Measurements from ENCODE around the gene YJU2. TPM values are rescaled to one million over a fixed set of nuclear protein-coding genes. Genes with fewer than 3 reads are reported as not detected.
A peak's percentile ranks its signal among the peaks of the same experiment; 100 is the strongest.

Gene YJU2
- total and polyA plus RNA-seq, 2 of the 13 experiments (the other 11 are each of a cell fraction or from before 2014, with no cell fraction given) = 9.3 to 17.9 TPM

DNA sequence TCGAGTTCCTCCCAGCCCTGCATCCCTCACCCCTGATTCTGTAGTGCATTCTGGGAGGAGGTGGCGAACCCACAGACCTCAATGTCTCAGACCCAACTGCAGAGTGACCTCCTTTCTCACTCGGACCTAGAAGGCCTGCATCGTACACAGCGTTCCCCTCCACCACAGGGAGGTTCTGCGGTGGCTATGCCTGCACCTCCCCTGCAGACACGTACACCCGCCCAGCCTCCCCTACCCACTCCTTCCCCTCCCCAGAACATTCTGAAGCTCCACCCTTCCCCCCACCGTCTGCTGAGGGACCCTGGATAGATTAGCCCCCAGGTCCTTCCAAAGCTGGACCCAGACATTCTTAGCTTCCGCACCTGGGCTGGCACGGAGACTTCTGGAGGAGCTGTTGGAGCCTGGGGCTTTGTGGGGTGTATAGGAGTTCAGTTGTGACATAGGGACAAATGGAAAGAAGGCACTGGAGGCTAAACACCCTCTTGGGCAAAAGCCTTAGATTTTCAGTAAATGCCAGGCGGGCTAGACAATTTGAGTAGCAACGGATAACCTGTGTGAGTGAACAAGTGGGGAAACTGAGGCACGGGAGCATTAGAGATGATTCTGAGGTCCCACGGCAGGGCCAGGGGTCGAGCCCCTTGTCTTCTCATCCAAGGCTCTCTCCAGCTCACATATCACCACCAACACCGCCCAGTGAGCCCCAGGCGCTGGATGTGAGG lies 57.1 kb downstream of the YJU2 start:
- POLR2A ChIA-PET = no interaction called here
- no peak overlapping the region for H3K27ac ChIP-seq (ENCODE audit: extremely low read length, insufficient read depth, low read length)
- H3K9me3 ChIP-seq (ENCODE audit: low read length) = no peaks in the 10 kb centered on the region
- H4K20me1 ChIP-seq (ENCODE audit: insufficient read depth, low read length) = no peaks in the 10 kb centered on the region
- BruUV-seq (replicated peaks) = no TSS peak
- ATAC-seq (no peak), FAIRE-seq (no peak), DNase-seq (ENCODE audit: low spot score) (no peak)
- intact Hi-C loops (cut with micrococcal nuclease; ENCODE audit: unreplicated experiment) = no loop called here
- H2AFZ ChIP-seq (ENCODE audit: low read length) = no peak overlapping the region
- peak overlapping the region; percentile 13; the same call in 1 of the 2 replicates for H3K4me2 ChIP-seq (ENCODE audit: low read depth, low read length)
- peaks cover 37% of the 10 kb centered on the region for H3K4me1 ChIP-seq (ENCODE audit: insufficient read depth, low read length)
- H3K79me2 ChIP-seq (ENCODE audit: insufficient read depth, low read length) = no peaks in the 10 kb centered on the region
- H3K36me3 ChIP-seq (replicated peaks in 1 of 2; ENCODE audit: control insufficient read depth in 1 of 2, insufficient read depth in 2 of 2, low read length in 2 of 2) = no peaks in the 10 kb centered on the region
- H3K9ac ChIP-seq (ENCODE audit: insufficient read depth, low read depth, low read length) = no peak overlapping the region
- peaks cover 2 to 11% of the 10 kb centered on the region in 2 experiments; a peak in 4 of 5 replicates for H3K27me3 ChIP-seq (ENCODE audit: control insufficient read depth in 1 of 2, insufficient read depth in 2 of 2, low read length in 2 of 2)
- in situ Hi-C loops (cut with HindIII; ENCODE audit: extremely low pct_ligation_motif_present, low pct_unique_long_range_greater_than_20kb) = no loop called here
- TF ChIP-seq GATAD1 (CRISPR knock-in tag; IDR thresholded peaks at IDR 0.05) (no peak), ADNP (CRISPR knock-in tag; IDR thresholded peaks at IDR 0.05) (no peak), ZSCAN22 (CRISPR knock-in tag; IDR thresholded peaks at IDR 0.05) (no peak), HOXD1 (CRISPR knock-in tag; IDR thresholded peaks at IDR 0.05) (no peak), ZNF629 (CRISPR knock-in tag; conservative IDR thresholded peaks at IDR 0.05) (no peak), TOE1 (CRISPR knock-in tag; IDR thresholded peaks at IDR 0.05) (no peak)
- TF ChIP-seq, protein P1, sequence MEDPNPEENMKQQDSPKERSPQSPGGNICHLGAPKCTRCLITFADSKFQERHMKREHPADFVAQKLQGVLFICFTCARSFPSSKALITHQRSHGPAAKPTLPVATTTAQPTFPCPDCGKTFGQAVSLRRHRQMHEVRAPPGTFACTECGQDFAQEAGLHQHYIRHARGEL (CRISPR knock-in tag; IDR thresholded peaks at IDR 0.05) = no peak
- no peak overlapping the region for H3K4me3 ChIP-seq (replicated peaks in 1 of 3; ENCODE audit: insufficient read depth in 1 of 3, low read depth in 2 of 3, low read length in 3 of 3)
- CTCF ChIA-PET (ENCODE audit: low intra/inter-chr PET ratio, low total read pairs) = no interaction called here
- WGBS (ENCODE audit: low lambda C conversion rate) = 25% methylated on average over 16 of the region's 18 CpGs

DNA sequence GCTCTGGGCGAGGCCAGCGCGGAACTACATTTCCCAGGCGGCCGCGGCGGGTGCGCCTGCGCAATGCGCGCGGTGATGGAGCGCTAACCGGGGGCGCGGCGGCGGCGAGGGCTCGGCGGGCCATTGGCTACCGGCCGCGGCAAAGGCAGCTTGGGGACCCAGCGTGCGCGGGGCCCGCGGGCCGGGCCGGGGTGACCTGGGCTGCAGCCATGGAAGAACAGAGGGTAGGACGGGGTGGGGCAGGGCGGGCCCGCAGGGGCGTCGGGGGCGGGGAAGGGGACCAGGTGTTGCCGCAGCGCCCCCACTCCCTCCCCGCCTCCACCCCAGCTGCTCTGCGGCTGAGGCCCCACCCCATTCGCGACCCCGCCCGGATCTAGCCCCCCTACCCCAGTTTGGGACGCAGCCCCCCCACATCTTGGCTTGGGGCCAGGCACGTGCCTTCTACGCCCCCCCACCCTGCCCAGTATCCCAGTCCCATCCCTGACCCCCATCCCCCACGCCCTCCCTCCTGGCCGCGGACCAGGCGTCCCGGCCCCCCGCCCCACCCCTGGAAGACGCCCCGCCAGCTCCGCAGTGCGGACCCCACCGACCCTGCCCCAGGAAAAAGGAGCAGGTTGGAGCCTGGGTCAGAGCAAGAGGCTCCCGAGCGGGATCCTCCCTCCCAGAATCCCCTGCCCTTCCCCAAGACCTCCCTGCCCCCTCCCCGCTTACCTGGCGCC lies 57.8 kb downstream of the YJU2 start, which contains the start of gene FSD1:
FSD1 (plus strand) TSS at position 61 of the 719 bp plus-strand sequence; CDS start at position 210, 149 bp downstream.
- Histone ChIP-seq H4K20me1 (ENCODE audit: insufficient read depth, low read length) (no peaks in the 10 kb centered on the region), H3K27ac (ENCODE audit: extremely low read length, insufficient read depth, low read length) (no peak within 1 kb of the TSS), H3K36me3 (replicated peaks in 1 of 2; ENCODE audit: control insufficient read depth in 1 of 2, insufficient read depth in 2 of 2, low read length in 2 of 2) (no peaks in the 10 kb centered on the region), H3K4me1 (ENCODE audit: insufficient read depth, low read length) (peaks cover 44% of the 10 kb centered on the region), H3K9me3 (ENCODE audit: low read length) (no peaks in the 10 kb centered on the region), H3K4me3 (replicated peaks in 1 of 3; ENCODE audit: insufficient read depth in 1 of 3, low read depth in 2 of 3, low read length in 3 of 3) (no peak within 1 kb of the TSS), H3K4me2 (ENCODE audit: low read depth, low read length) (peak within 1 kb of the TSS; percentile 13; the same call in 1 of the 2 replicates), H3K27me3 (ENCODE audit: control insufficient read depth in 1 of 2, insufficient read depth in 2 of 2, low read length in 2 of 2) (peaks cover 2 to 11% of the 10 kb centered on the region in 2 experiments; a peak in 4 of 5 replicates), H3K79me2 (ENCODE audit: insufficient read depth, low read length) (no peaks in the 10 kb centered on the region), H2AFZ (ENCODE audit: low read length) (no peak within 1 kb of the TSS), H3K9ac (ENCODE audit: insufficient read depth, low read depth, low read length) (no peak within 1 kb of the TSS)
- FAIRE-seq (no peak), ATAC-seq (peak; percentile 24; the same call in 1 of the 3 replicates), DNase-seq (ENCODE audit: low spot score) (no peak)
- CTCF ChIA-PET (ENCODE audit: low intra/inter-chr PET ratio, low total read pairs) = no interaction called here
- 42% methylated on average over 11 of the region's 63 CpGs for WGBS (ENCODE audit: low lambda C conversion rate)
- intact Hi-C loops (cut with micrococcal nuclease; ENCODE audit: unreplicated experiment) = no loop called here
- POLR2A ChIA-PET = interaction anchor here (1.3 kb wide), 1 partner anchor 38 kb away, joined by 4 read pairs; the partner anchor contains the start of gene MPND
- in situ Hi-C loops (cut with HindIII; ENCODE audit: extremely low pct_ligation_motif_present, low pct_unique_long_range_greater_than_20kb) = no loop called here
- BruUV-seq (replicated peaks) = no TSS peak
- no peak for TF ChIP-seq RORA (CRISPR knock-in tag; IDR thresholded peaks at IDR 0.05)
- TF ChIP-seq CCAR2 (optimal IDR thresholded peaks at IDR 0.05; ENCODE audit: low read depth, low read length) = no peak
- no peak for TF ChIP-seq ZBTB1 (CRISPR knock-in tag; IDR thresholded peaks at IDR 0.05; ENCODE audit: borderline replicate concordance)
- TF ChIP-seq ELF4 (CRISPR knock-in tag; IDR thresholded peaks at IDR 0.05; ENCODE audit: borderline replicate concordance) = no peak
- TF ChIP-seq PAX8 (CRISPR knock-in tag; IDR thresholded peaks at IDR 0.05; ENCODE audit: borderline replicate concordance) = no peak
- TF ChIP-seq CREM (IDR thresholded peaks at IDR 0.05) = no peak
- no peak for TF ChIP-seq CREM (CRISPR knock-in tag; IDR thresholded peaks at IDR 0.05)
- no peak for TF ChIP-seq ZNF3 (CRISPR knock-in tag; IDR thresholded peaks at IDR 0.05)
- TF ChIP-seq ADNP (CRISPR knock-in tag; IDR thresholded peaks at IDR 0.05) = no peak
- TF ChIP-seq SP2 (CRISPR knock-in tag; IDR thresholded peaks at IDR 0.05) = no peak
- no peak for TF ChIP-seq ZFP36L1 (CRISPR knock-in tag; IDR thresholded peaks at IDR 0.05)
- no peak for TF ChIP-seq PITX1 (CRISPR knock-in tag; IDR thresholded peaks at IDR 0.05)
- no peak for TF ChIP-seq ZNF343 (CRISPR knock-in tag; IDR thresholded peaks at IDR 0.05)
- TF ChIP-seq ZSCAN29 (CRISPR knock-in tag; conservative IDR thresholded peaks at IDR 0.05) = no peak
- peak; percentile 64 for TF ChIP-seq HCFC1 (IDR thresholded peaks at IDR 0.05; ENCODE audit: low read depth, low read length)
